GM20000 (cell line): ENCODE data around the gene ADCY5.

Experiments
- DNase-seq: peaks from one replicate; pipeline ENCODE4 v3.0.0; 2012; ENCODE audit warnings: low spot score
- CTCF ChIP-seq: IDR thresholded peaks from 2 replicates; pipeline ENCODE4 v1.5.1; 2012; ENCODE audit warnings: mild to moderate bottlenecking, control low read depth; ENCODE audit errors: extremely low read depth, missing control alignments

ADCY5 gene

GRCh38 chr3:123294296-123294938, 154.5 kb downstream of the ADCY5 start:
- DNase-seq = no peak

GRCh38 chr3:123292321-123293310, 156.3 kb downstream of the ADCY5 start:
- no peak for DNase-seq
- no peak for TF ChIP-seq CTCF

More at GRCh38 chr3:123294296-123294938, 154.5 kb downstream of the ADCY5 start:
- no peak for TF ChIP-seq CTCF

GRCh38 chr3:123291404-123291803, 157.5 kb downstream of the ADCY5 start:
- no peak for TF ChIP-seq CTCF
- no peak for DNase-seq

GRCh38 chr3:123290962-123291361, 157.9 kb downstream of the ADCY5 start:
- no peak for TF ChIP-seq CTCF

GRCh38 chr3:123290107-123290930, 158.6 kb downstream of the ADCY5 start:
- TF ChIP-seq CTCF = no peak
- no peak for DNase-seq

More at GRCh38 chr3:123290962-123291361, 157.9 kb downstream of the ADCY5 start:
- no peak for DNase-seq

GRCh38 chr3:123289391-123290106, 159.3 kb downstream of the ADCY5 start:
- no peak for DNase-seq
- TF ChIP-seq CTCF = no peak
